SK-N-DZ (cell line): ENCODE results near the gene MAN1B1.
"Not testable (repeated sequence)": the region's sequence is repeated elsewhere in the genome, so short reads cannot be mapped to it uniquely, and the experiment has no call there.

ENCODE experiments used
- DNase-seq: peaks from one replicate; pipeline ENCODE4 v3.0.0-alpha.2; 2015; ENCODE audit warnings: low spot score

MAN1B1 gene

GRCh38 chr9:137110147-137110910 is 23.5 kb downstream of the MAN1B1 start:
- DNase-seq = no peak

- no peak for DNase-seq
Observed at GRCh38 chr9:137110911-137111787, 24.4 kb downstream of the MAN1B1 start.

GRCh38 chr9:137111788-137112563 is 25.2 kb downstream of the MAN1B1 start:
- DNase-seq = no peak

DNA sequence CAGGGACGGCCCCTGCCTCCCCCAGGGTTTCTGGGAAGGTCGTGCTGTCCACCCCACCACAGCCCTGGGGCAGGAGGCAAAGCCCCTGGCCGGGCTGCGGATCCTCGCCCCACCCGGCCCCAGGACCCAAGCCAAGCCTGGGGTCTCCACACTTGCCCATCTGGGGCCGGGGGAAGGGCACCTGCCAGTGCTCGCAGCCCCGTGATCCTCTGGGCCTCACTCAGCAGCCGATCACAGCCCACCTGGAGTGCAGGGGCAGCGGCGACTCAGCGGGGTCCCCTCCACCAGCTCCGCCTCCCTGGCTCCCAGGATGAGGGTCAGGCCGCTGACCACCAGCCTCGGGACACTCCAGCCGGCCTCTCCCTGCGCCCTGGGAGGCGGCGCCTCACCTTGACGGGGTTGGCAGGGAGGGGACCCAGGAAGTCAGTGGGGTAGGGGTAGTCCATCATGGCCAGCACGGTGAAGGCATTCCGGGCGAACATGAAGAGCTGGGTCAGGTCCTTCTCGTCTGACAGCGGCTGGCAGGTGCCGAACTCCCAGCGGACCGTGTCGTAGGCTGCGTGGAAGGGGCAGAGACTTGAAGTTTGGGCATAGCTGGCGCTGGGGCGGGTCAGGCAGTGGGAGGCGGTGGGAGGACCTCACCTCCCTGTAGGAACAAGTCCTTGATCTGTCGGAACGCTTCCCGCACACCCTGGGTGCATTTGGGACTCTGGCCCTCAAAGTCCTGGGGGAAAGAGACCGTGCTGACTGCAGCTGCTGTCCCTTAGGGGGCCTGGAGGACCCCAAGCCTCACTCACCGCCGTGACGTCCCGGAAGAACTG is 26.0 kb downstream of the MAN1B1 start:
- DNase-seq = no peak

GRCh38 chr9:137113385-137114159 is 26.8 kb downstream of the MAN1B1 start:
- DNase-seq = no peak

- no peak for DNase-seq
Observed at GRCh38 chr9:137114220-137114612, 27.4 kb downstream of the MAN1B1 start.

GRCh38 chr9:137114613-137115393 is 28.0 kb downstream of the MAN1B1 start, which contains the start of gene DPP7:
TSS of gene DPP7 (minus strand) at chr9:137114733. CDS start at chr9:137114713, 20 bp downstream.
- DNase-seq = no peak

GRCh38 chr9:137115394-137116026 is 28.7 kb downstream of the MAN1B1 start:
- DNase-seq = no peak

DNA sequence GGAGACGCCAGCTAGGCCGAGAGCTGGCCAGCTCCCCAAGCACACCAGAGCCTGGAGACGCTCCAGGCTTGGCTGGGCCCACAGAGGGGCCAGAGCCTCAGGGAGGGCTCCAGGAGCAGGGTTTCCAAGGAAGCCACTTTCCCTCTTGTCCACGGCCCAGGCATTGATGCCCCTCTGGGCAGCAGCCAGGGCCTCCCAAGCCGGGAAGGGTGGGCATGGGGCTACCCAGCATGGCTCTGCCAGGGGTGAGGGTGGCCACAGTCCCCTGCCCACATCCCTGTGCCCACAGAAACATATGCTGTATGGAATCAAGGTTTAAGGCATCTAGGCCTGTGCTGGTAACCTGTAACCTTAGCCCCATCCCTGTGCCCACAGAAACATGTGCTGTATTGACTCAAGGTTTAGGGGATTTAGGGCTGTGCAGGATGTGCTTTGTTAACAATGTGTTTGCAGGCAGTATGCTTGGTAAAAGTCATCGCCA is 29.3 kb downstream of the MAN1B1 start:
- DNase-seq = no peak

GRCh38 chr9:137116728-137117127 is 29.9 kb downstream of the MAN1B1 start:
- DNase-seq = no peak

- no peak for DNase-seq
Observed at GRCh38 chr9:137117269-137117731, 30.5 kb downstream of the MAN1B1 start.

GRCh38 chr9:137118092-137118603 is 31.4 kb downstream of the MAN1B1 start:
- DNase-seq = not testable (repeated sequence)

DNA sequence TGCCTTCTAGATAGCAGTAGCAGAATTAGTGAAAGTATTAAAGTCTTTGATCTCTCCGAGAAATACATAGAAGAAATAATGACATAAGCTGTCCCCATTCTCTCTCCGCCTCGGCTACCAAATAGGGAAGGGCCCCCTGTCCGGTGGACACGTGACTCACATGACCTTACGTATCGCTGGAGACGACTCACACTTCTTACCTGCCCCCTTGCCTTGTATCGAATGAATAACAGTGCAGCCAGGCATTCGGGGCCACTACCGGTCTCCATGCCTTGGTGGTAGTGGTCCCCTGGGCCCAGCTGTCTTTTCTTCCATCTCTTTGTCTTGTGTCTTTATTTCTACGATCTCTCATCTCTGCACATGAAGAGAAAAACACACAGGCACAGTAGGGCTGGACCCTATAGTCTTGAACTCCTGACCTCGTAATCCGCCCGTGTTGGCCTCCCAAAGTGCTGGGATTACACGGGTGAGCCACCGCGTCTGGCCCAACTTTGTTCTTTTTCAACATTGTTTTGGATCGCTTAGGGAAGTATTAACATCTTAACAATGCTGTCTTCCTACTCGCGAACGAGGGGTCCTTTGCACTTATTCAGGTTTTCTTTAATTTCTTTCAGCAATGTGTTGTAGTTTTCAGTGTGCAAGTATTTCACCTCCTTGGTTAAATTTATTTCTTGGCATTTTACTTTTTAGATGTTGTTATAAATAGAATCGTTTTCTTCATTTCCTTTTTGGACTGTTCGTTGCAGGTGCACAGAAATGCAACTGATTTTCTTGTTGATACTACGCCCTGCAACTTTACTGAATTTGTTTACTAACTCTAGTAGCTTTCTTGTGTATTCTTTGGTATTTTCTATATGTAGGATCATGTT is 35.4 kb downstream of the MAN1B1 start:
- not testable (repeated sequence) for DNase-seq

GRCh38 chr9:137122796-137123467 is 36.1 kb downstream of the MAN1B1 start:
- not testable (repeated sequence) for DNase-seq

DNA sequence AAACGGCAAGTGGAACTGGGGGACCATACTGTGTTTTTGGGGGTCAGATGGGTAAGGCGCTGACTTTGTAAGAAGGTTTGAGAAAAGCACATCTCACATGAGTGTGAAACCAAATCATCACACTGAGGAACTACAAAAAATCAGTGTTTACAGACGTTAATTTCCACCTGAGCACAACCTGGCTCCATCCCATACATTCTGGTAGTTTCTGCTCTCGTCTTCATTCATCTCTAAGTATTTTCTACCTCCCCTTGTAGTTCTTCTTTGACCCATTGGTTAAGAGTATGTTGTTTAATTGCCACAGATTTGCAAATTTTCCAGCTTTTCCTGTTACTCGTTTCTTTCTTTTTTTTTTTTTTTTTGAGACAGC is 36.7 kb downstream of the MAN1B1 start:
- no peak for DNase-seq

GRCh38 chr9:137123952-137124462 is 37.2 kb downstream of the MAN1B1 start:
- DNase-seq = not testable (repeated sequence)

DNA sequence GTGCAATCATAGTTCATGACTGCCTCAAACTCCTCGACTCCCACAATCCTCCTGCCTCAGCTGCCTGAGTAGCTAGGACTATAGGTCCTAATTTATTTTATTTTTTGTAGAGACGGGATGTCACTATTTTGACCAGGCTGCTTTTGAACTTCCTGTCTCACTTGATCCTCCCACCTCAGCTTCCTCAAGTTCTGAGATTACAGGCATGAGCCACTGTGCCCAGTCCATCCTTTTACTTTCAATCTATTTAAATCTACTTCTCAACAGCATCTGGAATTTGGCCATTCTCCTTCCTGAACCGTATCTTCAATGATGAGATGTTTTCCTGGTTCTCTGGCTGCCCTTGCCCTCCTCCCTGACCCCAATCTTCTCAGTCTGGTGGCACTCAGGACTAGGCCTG is 40.0 kb downstream of the MAN1B1 start:
- DNase-seq = no peak
